Left renal pelvis (tissue), 4 donors: ENCODE data around the gene GRIFIN. TPM values are rescaled to one million over a fixed set of nuclear protein-coding genes. Genes with fewer than 3 reads are reported as not detected.

ENCODE experiments used
- DNase-seq, 4 donors: peaks; one replicate each; pipeline ENCODE4 v3.0.0-alpha.2; 2013; ENCODE audit warnings: low read depth in 4 of 4, low spot score in 3 of 4
- polyA plus RNA-seq, 4 donors: library from polyadenylated mRNA; unstranded; fragments of 120-200 nt; gene quantifications; one replicate each; pipeline ENCODE4 v1.2.1, GENCODE V29; 2013; ENCODE audit not compliant: insufficient read length in 4 of 4

GRIFIN gene
- polyA plus RNA-seq, 4 donors, result not detected

GRCh38 chr7:2499719-2500430 is 23.7 kb upstream of the GRIFIN start:
- no peak for DNase-seq

GRCh38 chr7:2499181-2499580 is 23.0 kb upstream of the GRIFIN start:
- DNase-seq, result no peak

GRCh38 chr7:2498708-2499107 is 22.5 kb upstream of the GRIFIN start:
- no peak for DNase-seq

GRCh38 chr7:2497500-2498336 is 21.5 kb upstream of the GRIFIN start:
- no peak for DNase-seq

- DNase-seq, result no peak
These were observed 20.9 kb upstream of the GRIFIN start for GRCh38 chr7:2497065-2497464.

GRCh38 chr7:2496375-2496774 is 20.2 kb upstream of the GRIFIN start:
- no peak for DNase-seq

GRCh38 chr7:2495418-2496299 is 19.5 kb upstream of the GRIFIN start:
- DNase-seq, result no peak

GRCh38 chr7:2494191-2495130 is 18.3 kb upstream of the GRIFIN start:
- DNase-seq, result no peak

- no peak for DNase-seq
These were observed 17.3 kb upstream of the GRIFIN start for GRCh38 chr7:2493205-2494164.

GRCh38 chr7:2492038-2492437 is 15.8 kb upstream of the GRIFIN start:
- no peak for DNase-seq

GRCh38 chr7:2490181-2490651 is 14.0 kb upstream of the GRIFIN start:
- no peak for DNase-seq

GRCh38 chr7:2488681-2489080 is 12.5 kb upstream of the GRIFIN start:
- no peak for DNase-seq

GRCh38 chr7:2488272-2488645 is 12.1 kb upstream of the GRIFIN start:
- no peak for DNase-seq

- DNase-seq, result no peak
These were observed 11.5 kb upstream of the GRIFIN start for GRCh38 chr7:2487586-2488271.

- no peak for DNase-seq
These were observed 8.7 kb upstream of the GRIFIN start for GRCh38 chr7:2484868-2485267.

- DNase-seq, result no peak
These were observed 7.3 kb upstream of the GRIFIN start for GRCh38 chr7:2483494-2483893.

- no peak for DNase-seq
These were observed 6.7 kb upstream of the GRIFIN start for GRCh38 chr7:2482725-2483451.

GRCh38 chr7:2481195-2481594 is 5.0 kb upstream of the GRIFIN start:
- DNase-seq, result no peak
